K562 (cell line): ENCODE results near the gene LRP1. TPM values are rescaled to one million over a fixed set of nuclear protein-coding genes. Genes with fewer than 3 reads are reported as not detected.

Experiments
- ATAC-seq: fragments of 200-7000 bp; cut with Tn5 transposase; 3 replicates; pipeline ENCODE4 v1.9.1; 2020; ENCODE audit warnings: moderate library complexity
- BruUV-seq: library from RNA; stranded (reverse); fragments of 400-500 nt; replicated peaks from 2 replicates; lab custom pipeline; 2021; lab: Mats Ljungman, UMichigan
- CTCF ChIA-PET: fragments of 300-600 bp; formaldehyde crosslinking; extraction: SDS; loops from one replicate; lab custom pipeline; 2021; ENCODE audit warnings: low intra/inter-chr PET ratio; lab: Yijun Ruan, JAX
- POLR2A ChIA-PET: fragments of 300-600, 350-650 bp; sonication (Branson Sonifier 250); formaldehyde crosslinking; extraction: SDS; loops from one replicate; lab custom pipeline; 2021; ENCODE audit warnings: antibody characterized with exemption, inconsistent platforms; lab: Yijun Ruan, JAX
- DNase-seq, 4 experiments: peaks; one replicate each; pipeline versions ENCODE4 v3.0.0 to v3.0.0-alpha.2; 2011 to 2018; ENCODE audit warnings: low spot score in 3 of 4, mixed read lengths in 3 of 4; ENCODE audit errors: extremely low read depth in 1 of 4
- FAIRE-seq: peaks from 2 replicates; lab custom pipeline; 2011; peaks lifted over from hg19 to GRCh38; lab: Jason Lieb, UNC
- H2AFZ ChIP-seq: 2 replicates; pipeline ENCODE4 v1.6.0; 2011; ENCODE audit warnings: low read depth, low read length, control low read depth, inconsistent platforms
- H3K27ac ChIP-seq: fragments of 200-600 bp; 3 replicates; pipeline ENCODE4 v1.8.0; 2011; ENCODE audit warnings: low read depth, mild to moderate bottlenecking, control low read depth, inconsistent platforms, low read length, moderate library complexity, mixed read lengths; ENCODE audit errors: extremely low read depth
- H3K27me3 ChIP-seq, 2 experiments: fragments of 300-600 bp in 1 of 2; 2 replicates in 1 of 2; 3 replicates in 1 of 2; pipeline versions ENCODE4 v1.6.0 to v1.8.0; 2011; ENCODE audit warnings: inconsistent platforms in 2 of 2, low read length in 2 of 2, mild to moderate bottlenecking in 1 of 2, mixed read lengths in 1 of 2, moderate library complexity in 1 of 2; ENCODE audit not compliant: control insufficient read depth in 2 of 2, insufficient read depth in 2 of 2
- H3K36me3 ChIP-seq: fragments of 300-600 bp; 3 replicates; pipeline ENCODE4 v1.8.0; 2011; ENCODE audit warnings: mild to moderate bottlenecking, low read length, inconsistent platforms; ENCODE audit not compliant: control insufficient read depth, insufficient read depth
- H3K4me1 ChIP-seq, 2 experiments: fragments of 200-600 bp in 1 of 2; replicated peaks in 1 of 2; 2 replicates in 1 of 2; 3 replicates in 1 of 2; pipeline versions ENCODE4 v1.5.1 to v1.8.0; 2011; ENCODE audit warnings: inconsistent platforms in 2 of 2, low read length in 2 of 2, mild to moderate bottlenecking in 1 of 2, mixed read lengths in 1 of 2, moderate library complexity in 1 of 2; ENCODE audit not compliant: control insufficient read depth in 2 of 2, insufficient read depth in 2 of 2
- H3K4me2 ChIP-seq: 2 replicates; pipeline ENCODE4 v1.6.1; 2011; ENCODE audit warnings: low read length, control low read depth, inconsistent platforms, mixed read lengths; ENCODE audit not compliant: insufficient read depth
- H3K4me3 ChIP-seq: fragments of 200-600 bp; sonication (generic), shearing (Covaris generic); 2 replicates; pipeline ENCODE4 v1.5.1; 2016; ENCODE audit warnings: control low read depth, inconsistent platforms
- H3K79me2 ChIP-seq: fragments of 200-600 bp; 3 replicates; pipeline ENCODE4 v1.8.0; 2011; ENCODE audit warnings: low read length, inconsistent platforms; ENCODE audit not compliant: control insufficient read depth, insufficient read depth
- H3K9ac ChIP-seq, 2 experiments: 2 replicates each; pipeline versions ENCODE4 v1.6.0 to v1.6.1; 2011; ENCODE audit warnings: low read depth in 2 of 2, low read length in 2 of 2, control low read depth in 1 of 2, inconsistent platforms in 1 of 2, mild to moderate bottlenecking in 1 of 2, mixed read lengths in 1 of 2; ENCODE audit not compliant: insufficient read depth in 1 of 2
- H3K9me1 ChIP-seq: one replicate; pipeline ENCODE4 v1.6.0; 2011; ENCODE audit warnings: inconsistent platforms, mild to moderate bottlenecking, low read length, moderate library complexity; ENCODE audit not compliant: control insufficient read depth, insufficient read depth
- H3K9me3 ChIP-seq: replicated peaks from 2 replicates; pipeline ENCODE4 v1.5.1; 2011; ENCODE audit warnings: low read depth, low read length, inconsistent platforms; ENCODE audit not compliant: control insufficient read depth, insufficient read depth
- H4K20me1 ChIP-seq: replicated peaks from 2 replicates; pipeline ENCODE4 v1.6.1; 2011; ENCODE audit warnings: low read length, inconsistent platforms, mixed read lengths; ENCODE audit not compliant: control insufficient read depth, insufficient read depth
- BCL6 ChIP-seq: fragments of 250-450 bp; sonication (Bioruptor Pico); IDR thresholded peaks from 2 replicates; pipeline ENCODE4 v1.4.0; 2020
- EP300 ChIP-seq: IDR thresholded peaks from 2 replicates; pipeline ENCODE4 v1.6.1; 2012; ENCODE audit warnings: low read length, improper control_type of control experiment
- RFX1 ChIP-seq: fragments of 450-650 bp; IDR thresholded peaks from 2 replicates; pipeline ENCODE4 v1.6.1; 2016; ENCODE audit warnings: mild to moderate bottlenecking, moderate library complexity
- SAFB ChIP-seq: fragments of 200-400 bp; formaldehyde crosslinking; IDR thresholded peaks from 2 replicates; pipeline ENCODE4 v1.6.1; 2017; ENCODE audit warnings: low read depth, low read length, borderline replicate concordance
- ZBTB1 ChIP-seq: sonication (generic); formaldehyde crosslinking; IDR thresholded peaks from 2 replicates; pipeline ENCODE4 v1.8.1; 2023; ENCODE audit warnings: missing genetic modification reagents, low read depth, mild to moderate bottlenecking, borderline replicate concordance
- ZNF133 ChIP-seq: fragments of 250-450 bp; sonication (Bioruptor Pico); IDR thresholded peaks from 2 replicates; pipeline ENCODE4 v1.4.0; 2020; ENCODE audit warnings: mild to moderate bottlenecking
- ZNF354B ChIP-seq: fragments of 250-450 bp; sonication (Bioruptor Pico); IDR thresholded peaks from 2 replicates; pipeline ENCODE4 v1.4.0; 2020
- WGBS: fragments of 100-300 bp; shearing (Covaris generic); methylation state at CpG from one replicate; pipeline ENCODE4 v1.1.6; 2016; ENCODE audit warnings: low coverage, mixed read lengths; ENCODE audit not compliant: insufficient coverage; ENCODE audit errors: missing lambda C conversion rate; 5-methylcytosine and 5-hydroxymethylcytosine counted together
- in situ Hi-C: fragments of 300-500 bp; cut with MboI; formaldehyde crosslinking; loops from 4 replicates; pipeline ENCODE4 v1.15.0; 2018; ENCODE audit warnings: inconsistent platforms, mixed read lengths
- intact Hi-C: fragments of 100-400 bp; cut with micrococcal nuclease; formaldehyde crosslinking; loops from 2 replicates; pipeline ENCODE4 v1.14.2; 2022
- polyA plus RNA-seq, 8 experiments: library from polyadenylated mRNA; depleted of rRNA in 4 of 8; stranded (reverse) in 5 of 8; unstranded in 3 of 8; fragments of >200 nt; fragmentation: Nextera tagmentation in 2 of 8; fragmentation: Illumina TruSeq in 1 of 8; extraction: Ambion mirVana in 2 of 8; extraction: Trizol in 1 of 8; gene quantifications; 2 replicates each; pipeline versions ENCODE4 v1.2.1 to v1.2.3, GENCODE V29; 2011 to 2014; ENCODE audit warnings: inconsistent platforms in 1 of 8, missing spikeins in 1 of 8
- total RNA-seq, 7 experiments: library from RNA; depleted of rRNA in 6 of 7; stranded (reverse); fragments of >200 nt in 6 of 7; fragmentation: Illumina TruSeq in 2 of 7; extraction: Trizol in 2 of 7; gene quantifications; 2 replicates each; pipeline versions ENCODE4 v1.2.1 to v1.2.3, GENCODE V29; 2011 to 2021; ENCODE audit warnings: low replicate concordance in 1 of 7

Gene LRP1
- total and polyA plus RNA-seq, 9 of the 15 experiments (the other 6 are each of a cell fraction or from before 2014, with no cell fraction given), result 0.04 to 0.64 (median 0.19) TPM; not detected in 2

DNA sequence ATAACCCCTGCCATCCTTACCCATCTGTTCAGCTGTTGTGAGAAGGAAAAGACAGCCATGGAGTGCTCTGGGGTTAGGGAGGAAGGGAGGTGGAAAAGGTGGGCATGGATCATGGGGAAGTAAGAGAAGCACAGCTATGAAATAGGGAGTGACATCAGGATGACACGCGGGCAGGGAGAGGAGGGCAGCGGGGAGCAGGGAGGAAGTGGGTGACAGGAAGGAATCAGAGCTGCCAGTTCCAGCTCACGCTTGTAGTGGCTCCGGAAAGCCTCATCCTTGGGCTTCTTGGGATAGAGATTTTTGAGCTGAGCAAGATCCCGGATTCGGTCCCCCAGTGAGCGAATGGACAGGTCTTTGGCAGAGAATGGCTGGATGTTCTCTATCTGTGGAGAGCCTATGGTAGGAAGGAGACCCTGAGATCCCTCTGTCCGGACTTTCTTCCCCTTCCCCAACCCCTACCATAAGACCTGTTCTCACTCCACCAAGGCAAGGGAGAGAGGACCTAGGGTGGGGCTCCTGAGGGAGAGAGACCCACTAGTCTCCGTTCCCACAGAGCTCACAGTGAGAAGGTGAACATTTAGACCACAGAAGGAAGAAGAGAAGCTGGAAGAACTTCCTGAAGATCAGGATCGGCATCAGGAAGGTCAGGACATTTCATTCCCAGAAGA lies 29.1 kb upstream of the LRP1 start:
- Histone ChIP-seq H3K9me3 (no peaks in the 10 kb centered on the region), H3K9me1 (no peaks in the 10 kb centered on the region), H3K27ac (no peak overlapping the region), H2AFZ (no peak overlapping the region), H3K27me3 (no peaks in the 10 kb centered on the region; a peak in 1 of 5 replicates), H3K4me2 (no peak overlapping the region), H3K4me1 (peaks cover 43 to 65% of the 10 kb centered on the region in 2 experiments), H3K4me3 (no peak overlapping the region), H4K20me1 (no peaks in the 10 kb centered on the region), H3K79me2 (peaks cover 3% of the 10 kb centered on the region; the same call in 2 of the 3 replicates), H3K9ac (peak overlapping the region in 1 of 2 experiments; percentile 19; a peak in 1 of 4 replicates), H3K36me3 (peaks cover 56% of the 10 kb centered on the region)
- intact Hi-C loops, result no loop called here
- WGBS, result 75% methylated on average over 10 of the region's 11 CpGs
- in situ Hi-C loops, result no loop called here
- TF ChIP-seq ZNF133 (CRISPR knock-in tag) (no peak), ZBTB1 (CRISPR knock-in tag) (no peak), SAFB (no peak), RFX1 (no peak), EP300 (no peak), ZNF354B (CRISPR knock-in tag) (no peak), BCL6 (CRISPR knock-in tag) (no peak)
- no peak for DNase-seq
- no TSS peak for BruUV-seq
- no peak for FAIRE-seq
- ChIA-PET POLR2A (interaction anchor here (1.1 to 5.1 kb wide), 4 partner anchors 9 to 30 kb away, joined by 3 to 32 read pairs (median 4); partner anchors contain the start of gene STAT6), CTCF (no interaction called here)
- no peak for ATAC-seq
